Psoas muscle (tissue), 8 donors: ENCODE measurements around the gene RNF135. TPM values are rescaled to one million over a fixed set of nuclear protein-coding genes. Genes with fewer than 3 reads are reported as not detected.
"Not testable (repeated sequence)": the region's sequence is repeated elsewhere in the genome, so short reads cannot be mapped to it uniquely, and the experiment has no call there.

ENCODE experiments used
- ATAC-seq, 4 donors: fragments of 200-7000 bp; cut with Tn5 transposase; one replicate each; pipeline ENCODE4 v1.9.1; 2020; ENCODE audit warnings: moderate library complexity in 3 of 4, mild to moderate bottlenecking in 2 of 4
- DNase-seq, 2 donors: peaks; one replicate each; pipeline ENCODE4 v3.0.0-alpha.2; 2020
- H3K27ac ChIP-seq: fragments of 200-600 bp; one replicate; pipeline ENCODE4 v1.8.0; 2022
- H3K27me3 ChIP-seq, 3 donors: fragments of 200-600 bp in 1 of 3; one replicate each; pipeline versions ENCODE4 v1.6.1 to v1.8.0; 2013 to 2022; ENCODE audit warnings: low read length in 2 of 3, mild to moderate bottlenecking in 2 of 3, moderate library complexity in 1 of 3; ENCODE audit not compliant: insufficient read depth in 3 of 3
- H3K36me3 ChIP-seq, 2 donors: fragments of 200-600 bp in 1 of 2; one replicate each; pipeline versions ENCODE4 v1.6.1 to v1.8.0; 2013 to 2022; ENCODE audit warnings: low read depth in 1 of 2, mild to moderate bottlenecking in 1 of 2, moderate library complexity in 1 of 2; ENCODE audit not compliant: insufficient read depth in 1 of 2
- H3K4me1 ChIP-seq: fragments of 200-600 bp; one replicate; pipeline ENCODE4 v1.8.0; 2022
- H3K4me3 ChIP-seq: fragments of 200-600 bp; one replicate; pipeline ENCODE4 v1.8.0; 2022; ENCODE audit warnings: mild to moderate bottlenecking
- H3K9me3 ChIP-seq: fragments of 200-600 bp; one replicate; pipeline ENCODE4 v1.8.0; 2022
- CTCF ChIP-seq: fragments of 200-600 bp; IDR thresholded peaks from one replicate; pipeline ENCODE4 v1.8.0; 2022; ENCODE audit warnings: antibody characterized with exemption
- WGBS, 3 donors: extraction: QIAGEN DNeasy Blood & Tissue Kit; methylation state at CpG; one replicate each; pipeline versions ENCODE4 v1.1.6 to v1.1.7; 2013; 5-methylcytosine and 5-hydroxymethylcytosine counted together
- intact Hi-C, 2 donors: fragments of 100-400 bp; cut with DNase I; formaldehyde crosslinking; loops; one replicate each; pipeline versions ENCODE4 v1.11.0 to v1.14.2; 2022
- polyA plus RNA-seq, 3 donors: library from polyadenylated mRNA; stranded (reverse); fragments of 200-250 nt; gene quantifications; one replicate each; pipeline ENCODE4 v1.2.3, GENCODE V29; 2013
- total RNA-seq, 4 donors: library from RNA; stranded (reverse); fragmentation: NEBNext Ultra II Directional in 2 of 4; extraction: Animal tissue kit (Norgen Biotek cat#: 25700) in 2 of 4; gene quantifications; one replicate each; pipeline versions ENCODE4 v1.2.1 to v1.2.4, GENCODE V29; 2021 to 2023
- donor health status: healthy with polysubstance abuse.
- donor health status: DM: no; HTN: no; CAD: no; lungs with moderate emphysema.
- donor health status: Bipolar disorder and iron deficiency.
- donor health status: healthy.
- donor health status: DM: yes; HTN: yes; CAD: no.
- donor health status: DM: no; HTN: no; CAD: no.
- donor health status: DM: no; HTN: no; CAD: no.
- donor health status: DM: yes; HTN: yes; CAD: no.

The RNF135 gene
- total and polyA plus RNA-seq, 7 donors, result 2.4 to 7.3 (median 5.8) TPM

GRCh38 chr17:30926516-30926915 is 44.3 kb upstream of the RNF135 start:
- Histone ChIP-seq H3K9me3 (no peaks in the 10 kb centered on the region), H3K27ac (no peak overlapping the region), H3K27me3 (peaks cover 0 to 82% (median 13%) of the 10 kb centered on the region in 3 donors), H3K4me3 (no peak overlapping the region), H3K36me3 (no peaks in the 10 kb centered on the region), H3K4me1 (peaks cover 5% of the 10 kb centered on the region)
- DNase-seq, result no peak
- no peak for TF ChIP-seq CTCF
- no peak for ATAC-seq
- WGBS, 3 donors, result 72 to 77% (median 73%) methylated on average over 6 of the region's 6 CpGs
- intact Hi-C loops, result no loop called here

DNA sequence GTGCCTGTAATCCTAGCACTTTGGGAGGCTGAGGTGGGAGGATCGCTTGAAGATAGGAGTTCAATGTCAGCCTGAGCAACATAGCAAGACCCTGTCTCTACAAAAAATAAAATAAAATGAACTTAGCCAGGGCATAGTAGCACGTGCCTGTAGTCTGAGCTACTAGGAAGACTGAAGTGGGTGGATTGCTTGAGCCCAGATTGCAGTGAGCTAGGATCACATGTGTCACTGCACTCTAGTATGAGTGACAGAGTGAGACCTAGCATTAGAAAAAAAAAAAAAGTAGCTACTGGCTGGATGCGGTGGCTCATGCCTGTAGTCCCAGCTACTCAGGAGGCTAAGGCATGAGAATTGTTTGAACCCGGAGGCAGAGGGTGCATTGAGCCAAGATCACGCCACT is 43.1 kb upstream of the RNF135 start:
- ATAC-seq (no peak), DNase-seq (no peak)
- TF ChIP-seq CTCF, result no peak
- H3K4me3 ChIP-seq, result no peak overlapping the region
- H3K27me3 ChIP-seq, result peaks cover 0 to 69% (median 6%) of the 10 kb centered on the region in 3 donors
- intact Hi-C loops, result no loop called here
- no peaks in the 10 kb centered on the region for H3K4me1 ChIP-seq
- 81 to 87% (median 83%) methylated on average over 5 of the region's 5 CpGs for WGBS, 3 donors
- no peaks in the 10 kb centered on the region for H3K9me3 ChIP-seq
- H3K36me3 ChIP-seq, result no peaks in the 10 kb centered on the region
- no peak overlapping the region for H3K27ac ChIP-seq

- DNase-seq (no peak), ATAC-seq (no peak)
- H3K27ac ChIP-seq, result no peak overlapping the region
- TF ChIP-seq CTCF, result no peak
- H3K36me3 ChIP-seq, result peaks cover 0 to 3% of the 10 kb centered on the region in 2 donors
- H3K4me1 ChIP-seq, result no peaks in the 10 kb centered on the region
- no peaks in the 10 kb centered on the region for H3K9me3 ChIP-seq
- no peak overlapping the region for H3K4me3 ChIP-seq
- peaks cover 0 to 62% (median 6%) of the 10 kb centered on the region in 3 donors for H3K27me3 ChIP-seq
- intact Hi-C loops, result no loop called here
- 62 to 71% (median 68%) methylated on average over 3 of the region's 3 CpGs for WGBS, 3 donors
Measured at GRCh38 chr17:30928584-30928983, 42.3 kb upstream of the RNF135 start.

GRCh38 chr17:30929081-30929633 is 41.7 kb upstream of the RNF135 start:
- H3K36me3 ChIP-seq, result peaks cover 0 to 3% of the 10 kb centered on the region in 2 donors
- H3K27me3 ChIP-seq, result peaks cover 0 to 57% (median 6%) of the 10 kb centered on the region in 3 donors
- no peaks in the 10 kb centered on the region for H3K9me3 ChIP-seq
- no peak overlapping the region for H3K4me3 ChIP-seq
- intact Hi-C loops, result no loop called here
- no peak for TF ChIP-seq CTCF
- no peaks in the 10 kb centered on the region for H3K4me1 ChIP-seq
- DNase-seq (no peak), ATAC-seq (no peak)
- 41 to 49% (median 45%) methylated on average over 8 of the region's 8 CpGs for WGBS, 3 donors
- H3K27ac ChIP-seq, result no peak overlapping the region

DNA sequence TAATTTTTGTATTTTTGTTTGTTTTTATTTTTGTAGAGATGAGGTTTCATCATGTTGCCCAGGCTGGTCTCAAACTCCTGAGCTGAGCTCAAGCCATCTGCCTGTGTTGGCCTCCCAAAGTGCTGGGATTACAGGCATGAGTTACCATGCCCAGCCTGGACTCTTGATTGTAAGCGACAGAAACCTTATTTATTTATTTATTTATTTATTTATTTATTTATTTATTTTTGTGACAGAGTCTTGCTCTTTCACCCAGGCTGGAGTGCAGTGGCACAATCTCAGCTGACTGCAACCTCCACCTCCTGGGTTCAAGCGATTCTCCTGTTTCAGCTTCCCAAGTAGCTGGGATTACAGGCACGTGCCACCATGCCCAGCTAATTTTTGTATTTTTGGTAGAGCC is 41.0 kb upstream of the RNF135 start:
- H3K4me3 ChIP-seq, ATAC-seq, H3K4me1 ChIP-seq, H3K27ac ChIP-seq, DNase-seq, intact Hi-C loops, H3K36me3 ChIP-seq, H3K9me3 ChIP-seq: not testable (repeated sequence)
- 87 to 92% (median 92%) methylated on average over 3 of the region's 3 CpGs for WGBS, 3 donors
- H3K27me3 ChIP-seq, result peaks cover 0 to 50% (median 3%) of the 10 kb centered on the region in 3 donors
